HG03039 (cell line): ENCODE measurements around the gene PIK3R3.

Experiments used
- ATAC-seq: cut with Tn5 transposase; IDR thresholded peaks from one replicate; pipeline ENCODE4 v1.9.1; 2021; ENCODE audit warnings: mild to moderate bottlenecking, moderate library complexity; ENCODE audit not compliant: unreplicated experiment

Gene PIK3R3

GRCh38 chr1:46132529-46133180 lies at the start of gene PIK3R3:
PIK3R3 (minus strand) TSS chr1:46132629; CDS start chr1:46131952, 677 bp downstream.
- ATAC-seq = peak; percentile 85

DNA sequence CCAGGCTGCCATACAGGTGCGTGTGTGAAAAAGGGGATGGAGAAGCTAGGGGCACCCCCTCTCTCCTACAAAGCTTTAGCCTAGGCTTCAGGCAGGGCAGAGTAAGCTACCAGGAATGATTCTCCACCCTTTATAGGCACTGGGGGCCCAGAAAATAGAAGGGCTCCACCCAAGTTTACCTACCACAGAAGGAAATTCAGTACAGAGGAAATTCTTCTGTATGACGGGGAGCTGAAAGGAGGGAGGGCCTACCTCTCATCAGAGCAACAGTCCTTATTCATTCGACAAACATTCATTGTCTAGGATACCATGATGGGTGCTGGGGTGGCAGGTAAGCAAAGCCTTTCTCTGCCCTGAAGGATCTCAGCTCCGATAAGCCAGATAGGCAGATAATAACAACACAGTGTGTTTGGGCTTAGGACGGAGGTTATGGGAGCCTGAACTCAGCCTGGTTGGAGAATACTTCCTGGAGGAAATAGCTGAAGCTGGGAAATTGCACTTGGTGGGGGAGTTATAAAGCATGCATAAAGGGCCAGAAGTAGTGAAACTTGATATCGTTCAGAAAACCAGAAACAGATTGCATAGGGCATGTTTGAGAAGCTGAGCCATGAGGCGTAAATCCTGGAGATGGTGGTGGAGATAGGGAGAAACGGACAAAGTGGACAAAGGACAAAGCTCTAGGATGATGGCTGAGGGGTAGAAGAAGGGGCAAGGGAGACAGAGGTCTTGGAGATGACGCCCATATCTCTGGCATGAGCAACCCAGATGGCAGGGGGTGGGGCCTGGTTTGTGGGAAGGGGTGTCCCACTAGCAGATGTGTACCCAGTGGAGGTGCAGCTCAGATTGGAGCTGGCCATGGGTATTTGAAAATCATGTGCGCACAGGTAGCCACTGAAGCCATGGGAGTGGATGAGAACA lies 49.2 kb upstream of the PIK3R3 start:
- ATAC-seq = no peak

GRCh38 chr1:46180082-46180616 lies 47.7 kb upstream of the PIK3R3 start:
- no peak for ATAC-seq

DNA sequence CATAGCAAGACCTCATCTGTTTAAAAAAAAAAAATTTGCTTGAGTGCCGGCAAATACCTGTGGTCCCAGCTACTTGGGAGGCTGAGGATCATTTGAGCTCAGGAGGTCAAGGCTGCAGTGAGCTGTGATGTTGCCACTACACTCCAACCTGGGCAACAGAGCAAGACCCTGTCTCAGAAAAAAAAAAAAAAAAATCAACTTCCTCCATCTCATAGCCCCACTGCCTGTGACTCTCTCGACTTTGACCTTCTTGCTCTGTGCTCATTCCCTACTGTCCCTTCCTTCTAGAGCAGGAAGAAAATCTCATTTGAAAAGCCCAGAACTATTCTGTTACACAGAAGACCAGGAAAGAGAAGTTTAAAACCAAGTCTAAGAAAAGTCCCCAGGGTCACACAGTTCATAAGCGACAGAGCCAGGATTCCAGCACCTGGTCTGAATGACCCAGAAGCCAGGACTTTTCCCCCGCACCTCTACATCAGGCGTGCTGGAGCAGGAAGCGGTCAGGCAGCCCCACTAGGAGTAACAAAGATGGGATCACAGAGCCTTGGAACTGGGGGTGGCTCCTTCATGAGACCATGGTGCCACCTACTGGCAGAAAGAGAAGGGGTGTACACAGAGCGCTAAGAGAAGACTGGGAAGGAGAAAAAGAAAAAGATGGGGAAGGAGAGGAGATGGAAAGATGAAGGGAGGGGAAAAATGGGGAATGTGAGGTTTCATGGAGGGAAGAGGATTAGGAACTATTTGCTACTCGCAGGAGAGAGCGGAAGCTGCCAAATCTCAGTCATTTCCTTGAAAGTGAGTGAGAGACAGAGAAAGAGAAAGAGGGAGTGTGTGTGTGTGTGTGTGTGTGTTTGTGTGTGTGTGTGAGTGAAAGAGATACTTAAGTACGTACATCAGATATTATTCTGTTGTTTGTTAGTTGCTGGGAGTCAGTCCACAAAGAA lies 47.0 kb upstream of the PIK3R3 start:
- ATAC-seq = peak; percentile 50

- ATAC-seq = no peak
These were observed 43.9 kb upstream of the PIK3R3 start, which contains the start of gene P3R3URF for GRCh38 chr1:46176211-46176865. P3R3URF (minus strand) TSS chr1:46176488; CDS start chr1:46176471, 17 bp downstream.

GRCh38 chr1:46175243-46175642 lies 42.8 kb upstream of the PIK3R3 start:
- no peak for ATAC-seq

DNA sequence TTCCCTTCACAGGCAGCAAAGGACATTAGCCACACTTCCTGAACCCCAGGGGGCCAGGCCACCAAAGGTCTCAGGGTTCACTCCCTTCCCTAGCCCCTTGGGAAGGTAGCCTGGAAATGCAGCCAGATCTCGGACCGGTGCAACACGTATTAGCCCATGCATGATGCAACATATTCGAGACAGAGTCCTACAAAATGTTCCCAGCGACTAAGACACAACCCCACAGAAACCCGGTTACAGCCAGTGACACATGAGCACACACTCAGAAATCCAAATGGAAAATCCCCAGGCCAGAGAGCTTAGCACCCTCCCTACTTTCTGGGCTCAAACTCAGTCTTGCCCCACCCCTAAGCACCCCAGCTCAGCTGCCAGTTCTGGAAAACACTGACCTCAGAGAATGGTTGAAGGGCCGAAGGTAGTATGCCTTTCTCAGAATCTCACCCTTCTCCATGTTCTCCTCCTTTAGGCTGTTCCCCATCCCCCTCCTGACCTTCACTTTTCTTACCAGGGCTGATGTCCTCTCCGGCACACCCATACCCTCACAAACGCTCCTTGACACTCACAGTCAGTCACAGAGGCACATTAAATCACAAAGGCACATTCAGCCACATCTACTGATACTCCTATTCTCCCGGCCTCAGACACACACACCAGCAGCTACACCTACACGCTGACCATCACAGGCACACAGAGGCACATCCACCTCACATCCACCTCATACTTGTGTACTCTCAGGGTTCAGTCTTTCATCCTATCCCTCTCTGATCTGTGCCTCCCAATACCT lies 42.2 kb upstream of the PIK3R3 start, which contains the start of gene TSPAN1:
Gene TSPAN1 (plus strand): TSS at position 640 of the 784 bp plus-strand sequence. CDS start 6,021 bp downstream, outside the sequence.
- no peak for ATAC-seq

DNA sequence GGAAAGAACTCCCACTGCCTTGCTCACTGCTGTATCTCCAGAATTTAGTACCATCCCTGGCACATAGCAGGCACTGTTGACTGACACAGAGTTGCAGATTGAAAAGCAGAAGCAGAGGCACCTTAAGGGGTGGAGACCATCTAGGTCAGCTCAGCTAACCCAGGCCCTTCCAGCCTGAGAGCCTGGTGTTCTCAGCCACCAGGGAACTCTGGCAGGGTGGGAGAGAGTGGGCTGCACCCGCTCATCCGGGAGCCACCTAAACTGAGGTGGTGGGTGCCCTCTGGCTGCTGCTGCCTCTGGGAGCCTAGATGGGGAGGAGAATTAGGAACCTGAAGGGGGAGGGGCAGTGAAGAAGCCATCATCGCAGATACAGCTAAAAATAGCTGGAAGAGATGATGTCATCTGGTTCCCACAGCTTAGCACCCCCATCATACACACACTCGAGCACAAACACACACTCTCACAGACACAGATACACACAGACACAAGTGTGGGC lies 41.0 kb upstream of the PIK3R3 start:
- no peak for ATAC-seq

GRCh38 chr1:46172321-46172720 lies 39.9 kb upstream of the PIK3R3 start:
- ATAC-seq = no peak

- no peak for ATAC-seq
These were observed 39.4 kb upstream of the PIK3R3 start for GRCh38 chr1:46171871-46172270.

DNA sequence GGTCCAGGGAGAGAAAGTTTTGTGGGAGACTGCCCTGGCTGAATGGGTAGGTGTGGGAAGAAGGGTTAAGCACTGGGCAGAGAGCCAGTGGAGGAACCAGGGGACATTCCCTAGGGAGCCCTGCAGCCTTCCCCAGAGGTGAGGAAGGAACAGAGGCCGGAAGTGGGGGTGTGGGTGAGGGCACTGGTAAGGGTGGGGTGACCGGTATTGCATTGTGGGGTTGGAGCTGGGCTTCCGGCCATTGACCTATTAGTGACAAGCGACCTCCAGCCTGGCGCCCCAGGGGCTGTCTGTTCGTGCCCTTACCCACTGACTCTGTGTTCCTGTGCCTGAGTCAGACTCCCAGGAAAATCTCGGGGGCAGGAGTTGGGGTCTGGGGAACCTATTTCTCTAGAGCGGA lies 38.9 kb upstream of the PIK3R3 start:
- ATAC-seq = no peak

DNA sequence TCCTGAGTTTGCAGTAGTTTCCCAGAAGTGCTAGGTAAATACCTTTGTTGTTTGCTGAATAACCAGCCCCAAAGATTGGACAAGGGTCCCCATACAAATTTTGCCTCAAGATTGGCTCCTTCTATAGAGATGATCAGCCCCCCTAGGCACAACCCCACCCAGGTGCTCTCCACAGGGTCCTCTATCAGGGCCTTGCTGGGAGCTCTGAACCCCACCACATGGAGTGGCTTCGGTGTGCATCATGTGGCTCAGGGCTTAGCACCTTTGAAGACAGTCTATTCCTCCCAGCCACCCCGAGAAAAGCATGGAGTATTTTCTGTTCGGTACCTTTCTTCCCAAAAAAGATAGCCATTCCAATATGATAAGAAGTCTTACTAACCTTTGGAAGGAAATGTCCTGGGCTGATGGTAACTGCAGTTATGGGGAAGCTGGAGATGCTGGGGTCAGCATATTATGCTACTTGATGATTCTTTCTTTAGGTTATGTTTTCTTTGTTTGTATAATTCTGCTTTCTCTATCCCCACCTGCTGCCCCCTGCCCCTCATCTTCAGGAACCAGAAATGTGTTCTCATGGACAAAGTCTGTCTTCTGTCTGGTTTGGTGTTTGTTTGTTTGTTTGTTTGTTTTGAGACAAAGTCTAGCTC lies 37.5 kb upstream of the PIK3R3 start:
- ATAC-seq = no peak

DNA sequence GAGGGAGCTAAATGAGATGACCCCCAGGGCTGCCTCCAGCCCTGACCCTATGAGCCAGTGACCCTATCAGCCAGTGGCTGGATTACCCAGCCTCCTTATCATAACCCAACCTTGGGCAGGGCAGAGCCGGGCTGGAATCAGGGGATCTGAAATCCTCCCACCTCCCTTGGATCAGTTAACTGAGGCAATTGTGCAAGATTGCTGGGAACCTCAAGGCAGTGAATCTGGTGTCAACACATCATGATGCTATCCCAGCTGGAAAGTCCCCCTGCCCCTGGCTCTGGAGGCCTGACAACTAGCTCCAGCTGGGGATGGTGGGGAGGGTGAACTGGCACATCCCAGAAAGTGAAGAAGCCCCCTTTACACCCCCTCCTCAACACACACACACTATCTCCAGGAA lies 36.0 kb upstream of the PIK3R3 start:
- no peak for ATAC-seq

DNA sequence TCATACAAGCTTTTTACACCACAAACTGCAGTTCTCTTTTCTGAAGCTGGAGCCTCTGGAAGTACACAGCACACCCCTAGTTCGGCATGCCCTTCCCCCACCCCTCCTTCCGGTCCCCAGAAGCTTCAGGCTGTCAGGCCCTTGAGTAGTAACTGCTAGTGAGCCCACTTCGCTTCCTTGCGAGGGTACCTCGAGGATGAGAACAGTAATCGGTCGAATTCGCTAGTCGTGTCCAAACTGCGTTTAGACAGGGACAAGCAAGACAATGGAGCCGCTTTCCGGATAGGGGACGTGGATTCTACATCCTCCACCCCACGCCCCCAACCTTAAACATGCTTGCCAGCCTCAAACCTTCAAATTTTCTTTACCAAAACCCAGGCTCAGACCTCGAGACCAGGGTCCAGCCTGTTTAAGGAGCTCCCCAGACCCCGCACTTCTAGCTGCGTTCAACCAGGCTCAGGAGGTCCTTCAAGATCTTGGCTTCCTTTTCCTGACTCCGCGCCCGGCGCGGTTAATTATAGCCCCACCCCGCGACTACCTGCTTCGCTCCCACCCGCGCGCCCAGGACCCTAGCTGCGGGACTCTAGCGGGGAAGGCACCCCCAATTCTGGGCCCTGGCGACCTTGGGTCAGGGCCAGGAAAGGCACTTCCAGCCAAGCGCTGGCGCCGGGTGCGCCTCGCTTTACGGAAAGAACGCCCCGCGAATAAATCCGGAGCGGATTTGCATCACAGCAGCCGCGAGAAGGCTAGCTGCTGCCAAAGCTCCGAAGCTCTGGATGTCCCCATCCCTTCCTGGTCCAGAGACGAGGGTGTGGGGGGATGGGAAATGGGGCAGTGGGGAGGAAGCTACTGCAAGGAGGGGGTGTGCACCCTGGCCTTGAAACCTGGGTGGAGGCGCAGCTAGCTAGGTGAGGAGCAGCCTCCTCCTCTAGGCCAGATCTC lies 34.4 kb upstream of the PIK3R3 start:
- ATAC-seq = no peak

GRCh38 chr1:46160212-46160611 lies 27.8 kb upstream of the PIK3R3 start:
- ATAC-seq = no peak

DNA sequence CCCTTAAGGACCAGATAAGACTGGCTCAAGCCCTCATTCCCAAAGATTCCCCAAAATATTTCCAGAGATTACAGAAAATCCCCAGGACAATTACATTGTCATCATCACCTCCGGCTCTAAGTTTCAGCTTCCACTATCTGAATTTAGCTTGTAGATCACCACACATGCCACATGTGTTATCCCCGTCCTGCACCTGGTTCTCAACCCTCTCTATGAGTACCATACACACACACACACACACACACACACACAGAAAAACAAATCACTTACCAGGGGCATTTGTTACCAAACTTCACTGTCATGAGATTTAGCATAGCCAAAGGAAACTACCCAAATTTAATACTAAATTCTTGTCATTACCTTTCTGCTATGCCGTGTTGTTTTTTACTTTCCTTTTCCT lies 27.1 kb upstream of the PIK3R3 start:
- ATAC-seq = no peak
